RWPE2 (cell line): ENCODE results near the gene OBSCN.
"Not testable (repeated sequence)": the region's sequence is repeated elsewhere in the genome, so short reads cannot be mapped to it uniquely, and the experiment has no call there.

ENCODE experiments used
- ATAC-seq: fragments of 200-7000 bp; cut with Tn5 transposase; 3 replicates; pipeline ENCODE4 v1.9.1; 2021; ENCODE audit warnings: low read depth
- DNase-seq: peaks from one replicate; pipeline ENCODE4 v3.0.0-alpha.2; 2020; ENCODE audit warnings: low spot score
- H3K27ac ChIP-seq: fragments of 450-650 bp; 2 replicates; pipeline ENCODE4 v1.5.1; 2017; ENCODE audit warnings: mild to moderate bottlenecking; ENCODE audit not compliant: poor library complexity, severe bottlenecking
- H3K27me3 ChIP-seq: fragments of 250-450 bp; sonication (Bioruptor Pico); 2 replicates; pipeline ENCODE4 v1.5.1; 2021; ENCODE audit warnings: mild to moderate bottlenecking, moderate library complexity; ENCODE audit not compliant: insufficient read depth, poor library complexity, severe bottlenecking
- H3K36me3 ChIP-seq: fragments of 250-450 bp; sonication (Bioruptor Pico); 2 replicates; pipeline ENCODE4 v1.5.1; 2020; ENCODE audit warnings: low read depth, mild to moderate bottlenecking, moderate library complexity
- H3K4me1 ChIP-seq: fragments of 250-450 bp; sonication (Bioruptor Pico); 2 replicates; pipeline ENCODE4 v1.5.1; 2021; ENCODE audit warnings: mild to moderate bottlenecking, moderate library complexity; ENCODE audit not compliant: insufficient read depth, poor library complexity, severe bottlenecking
- H3K4me3 ChIP-seq: fragments of 250-450 bp; sonication (Bioruptor Pico); 2 replicates; pipeline ENCODE4 v1.5.1; 2021; ENCODE audit warnings: mild to moderate bottlenecking, moderate library complexity; ENCODE audit not compliant: severe bottlenecking
- H3K9me3 ChIP-seq: fragments of 250-450 bp; sonication (Bioruptor Pico); 2 replicates; pipeline ENCODE4 v1.5.1; 2021; ENCODE audit warnings: mild to moderate bottlenecking, moderate library complexity; ENCODE audit not compliant: severe bottlenecking
- CTCF ChIP-seq: fragments of 450-650 bp; IDR thresholded peaks from one replicate; pipeline ENCODE4 v1.5.1; 2017; ENCODE audit warnings: mild to moderate bottlenecking, moderate library complexity; ENCODE audit not compliant: poor library complexity, severe bottlenecking

The OBSCN gene

GRCh38 chr1:228240411-228241240, 32.8 kb downstream of the OBSCN start:
- Histone ChIP-seq H3K27me3 (no peaks in the 10 kb centered on the region), H3K9me3 (no peaks in the 10 kb centered on the region), H3K27ac (no peak overlapping the region), H3K4me1 (no peaks in the 10 kb centered on the region), H3K4me3 (no peak overlapping the region), H3K36me3 (peaks cover 10% of the 10 kb centered on the region)
- ATAC-seq (no peak), DNase-seq (no peak)
- no peak for TF ChIP-seq CTCF

- H3K36me3 ChIP-seq: peaks cover 13% of the 10 kb centered on the region
- H3K27me3 ChIP-seq: no peaks in the 10 kb centered on the region
- H3K9me3 ChIP-seq: no peaks in the 10 kb centered on the region
- no peak for TF ChIP-seq CTCF
- H3K4me1 ChIP-seq: no peaks in the 10 kb centered on the region
- ATAC-seq: no peak
- no peak for DNase-seq
- no peak overlapping the region for H3K27ac ChIP-seq
- H3K4me3 ChIP-seq: no peak overlapping the region
Observed at GRCh38 chr1:228241259-228241658, 33.4 kb downstream of the OBSCN start.

- no peak for TF ChIP-seq CTCF
- Histone ChIP-seq H3K36me3 (peaks cover 13% of the 10 kb centered on the region), H3K4me3 (no peak overlapping the region), H3K27me3 (no peaks in the 10 kb centered on the region), H3K27ac (no peak overlapping the region), H3K4me1 (no peaks in the 10 kb centered on the region), H3K9me3 (no peaks in the 10 kb centered on the region)
- no peak for DNase-seq
- no peak for ATAC-seq
Observed at GRCh38 chr1:228242409-228242808, 34.6 kb downstream of the OBSCN start.

- ATAC-seq (no peak), DNase-seq (no peak)
- no peak overlapping the region for H3K4me3 ChIP-seq
- H3K36me3 ChIP-seq: peaks cover 13% of the 10 kb centered on the region
- H3K27me3 ChIP-seq: no peaks in the 10 kb centered on the region
- TF ChIP-seq CTCF: no peak
- H3K27ac ChIP-seq: no peak overlapping the region
- H3K9me3 ChIP-seq: no peaks in the 10 kb centered on the region
- H3K4me1 ChIP-seq: no peaks in the 10 kb centered on the region
Observed at GRCh38 chr1:228243093-228243492, 35.2 kb downstream of the OBSCN start.

GRCh38 chr1:228243989-228244388, 36.1 kb downstream of the OBSCN start:
- ATAC-seq, H3K4me3 ChIP-seq, DNase-seq, H3K27ac ChIP-seq, H3K27me3 ChIP-seq, H3K9me3 ChIP-seq, H3K4me1 ChIP-seq: not testable (repeated sequence)
- peaks cover 13% of the 10 kb centered on the region for H3K36me3 ChIP-seq
